Ecto neural progenitor cell (in vitro differentiated cells): ENCODE results near the gene NT5DC4.

Experiments
- DNase-seq: peaks from one replicate; pipeline ENCODE4 v3.0.0-alpha.2; 2018; ENCODE audit warnings: low spot score

NT5DC4 gene

DNA sequence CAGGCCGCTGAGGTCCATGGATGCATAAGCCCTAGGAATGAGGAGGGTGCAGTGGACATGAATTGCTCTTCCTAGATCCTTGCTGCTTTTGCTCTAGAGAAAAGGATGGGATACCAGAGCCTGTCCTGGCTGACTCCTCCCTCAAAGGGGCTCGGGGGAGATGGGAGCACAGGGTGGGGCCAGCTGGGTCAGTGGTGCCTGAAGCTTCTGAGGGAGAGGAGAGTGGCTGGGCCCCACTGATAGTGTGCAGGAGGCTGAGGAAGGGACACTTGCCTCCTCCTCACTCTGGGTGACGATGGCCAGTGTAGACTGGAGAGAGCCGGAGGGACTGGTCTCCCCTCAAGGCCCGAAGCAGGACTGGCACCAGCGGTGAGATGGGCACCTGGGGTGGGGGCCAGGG is at the start of gene NT5DC4:
TSS of gene NT5DC4 (plus strand) at position 236 of the 400 bp plus-strand sequence. CDS start at position 296, 60 bp downstream.
- DNase-seq = no peak

DNA sequence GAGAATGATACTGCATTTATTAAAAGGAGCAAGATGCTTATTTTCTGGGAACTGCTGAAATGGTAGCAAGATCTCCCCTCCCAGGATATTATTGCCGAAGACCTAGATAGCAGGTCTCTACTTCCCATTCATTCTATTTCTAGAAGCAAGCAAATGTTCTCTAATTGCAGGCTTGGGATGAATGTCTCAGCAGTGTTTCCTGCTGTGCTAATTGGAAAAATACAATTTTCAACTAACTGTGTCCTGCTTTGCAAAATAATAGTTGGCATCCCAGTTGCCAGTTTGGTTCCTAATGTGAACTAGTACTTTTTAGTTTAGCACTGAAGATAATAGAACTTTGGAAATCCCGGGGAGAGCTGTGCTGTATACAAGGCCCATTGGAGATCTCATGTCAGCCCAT is 49.0 kb upstream of the NT5DC4 start:
- no peak for DNase-seq

DNA sequence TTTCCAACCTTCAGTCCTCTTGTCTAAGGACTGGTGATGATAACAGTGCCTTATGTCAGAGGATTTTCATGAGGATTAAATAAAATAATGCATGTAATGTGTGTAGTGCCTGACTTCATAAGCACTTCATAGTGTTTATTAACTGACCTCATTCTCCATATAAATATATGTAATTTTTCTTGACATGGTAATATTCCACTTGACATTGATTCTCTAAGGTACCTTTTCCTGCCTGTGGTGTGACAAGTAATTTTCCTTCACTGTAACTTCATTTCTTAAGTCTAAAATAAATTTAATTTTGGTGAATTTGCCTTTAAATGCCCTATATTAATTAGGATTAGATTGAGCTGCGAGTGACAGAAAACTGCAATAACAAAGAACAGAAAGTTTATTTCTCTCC is 47.8 kb upstream of the NT5DC4 start:
- no peak for DNase-seq

- no peak for DNase-seq
Measured at GRCh38 chr2:112674229-112674628, 46.6 kb upstream of the NT5DC4 start.

DNA sequence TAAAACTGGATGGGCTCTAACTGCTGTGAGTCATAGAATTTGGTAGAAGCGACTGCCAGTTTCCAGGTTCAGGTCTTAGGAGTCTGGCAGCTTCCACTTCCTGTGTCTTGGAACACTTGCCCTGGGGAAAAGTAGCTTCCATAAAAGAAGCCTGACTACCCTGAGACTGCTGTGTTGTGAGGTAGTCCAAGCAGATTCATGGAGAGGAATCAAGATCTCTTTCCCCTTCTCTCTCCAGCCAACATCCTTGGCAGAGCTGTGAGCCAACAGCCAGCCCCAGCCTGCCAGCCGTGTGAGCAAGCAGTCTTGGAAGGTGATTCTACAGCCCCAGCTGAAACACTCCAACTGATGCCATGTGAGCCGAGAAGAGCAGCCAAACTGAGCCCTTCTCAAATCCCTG is 41.3 kb upstream of the NT5DC4 start:
- no peak for DNase-seq

- no peak for DNase-seq
Measured at GRCh38 chr2:112680666-112681101, 40.1 kb upstream of the NT5DC4 start.

- DNase-seq = no peak
Measured at GRCh38 chr2:112682101-112682500, 38.7 kb upstream of the NT5DC4 start.

DNA sequence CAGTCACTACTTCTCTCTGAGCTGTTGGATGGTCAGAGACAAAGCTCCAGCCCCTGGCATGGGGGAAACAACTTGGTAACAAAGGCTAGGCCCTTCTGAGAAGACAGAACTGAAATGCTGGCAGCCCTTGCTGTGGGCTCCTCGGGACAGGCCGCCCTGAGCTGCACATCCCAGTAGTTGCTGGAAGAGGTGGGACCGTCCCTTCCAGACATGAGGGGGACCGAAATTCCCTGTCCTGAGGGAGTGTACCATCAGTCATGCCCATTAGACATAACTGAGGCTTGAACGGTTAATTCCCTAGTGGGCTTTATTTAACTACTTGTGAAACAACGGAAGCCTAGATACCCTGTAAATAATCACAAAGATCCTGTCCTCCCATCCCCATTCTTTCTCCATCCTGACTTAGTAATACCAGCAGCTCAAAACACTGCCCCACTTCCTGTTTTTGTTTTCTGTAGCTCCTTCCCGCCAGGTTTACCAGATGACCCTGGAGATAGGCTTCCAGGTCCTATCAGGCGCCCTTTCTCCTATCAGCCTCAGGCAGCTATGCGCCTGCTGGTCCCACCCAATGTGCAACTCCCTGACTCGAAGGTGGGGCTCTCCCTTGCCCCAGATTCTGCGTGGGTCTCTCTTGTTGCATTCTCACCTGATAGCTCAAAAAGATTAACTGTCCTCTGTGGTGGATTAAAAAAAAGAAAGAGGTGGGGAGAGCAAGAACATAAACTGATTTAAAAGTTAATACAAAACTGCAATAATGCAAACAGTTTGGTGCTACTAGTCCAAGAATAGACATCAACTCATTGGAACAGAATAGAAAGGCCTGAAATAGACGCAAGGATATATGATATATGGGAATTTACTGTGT is 37.0 kb upstream of the NT5DC4 start:
- DNase-seq = no peak

GRCh38 chr2:112684415-112684775 is 36.4 kb upstream of the NT5DC4 start:
- DNase-seq = no peak

DNA sequence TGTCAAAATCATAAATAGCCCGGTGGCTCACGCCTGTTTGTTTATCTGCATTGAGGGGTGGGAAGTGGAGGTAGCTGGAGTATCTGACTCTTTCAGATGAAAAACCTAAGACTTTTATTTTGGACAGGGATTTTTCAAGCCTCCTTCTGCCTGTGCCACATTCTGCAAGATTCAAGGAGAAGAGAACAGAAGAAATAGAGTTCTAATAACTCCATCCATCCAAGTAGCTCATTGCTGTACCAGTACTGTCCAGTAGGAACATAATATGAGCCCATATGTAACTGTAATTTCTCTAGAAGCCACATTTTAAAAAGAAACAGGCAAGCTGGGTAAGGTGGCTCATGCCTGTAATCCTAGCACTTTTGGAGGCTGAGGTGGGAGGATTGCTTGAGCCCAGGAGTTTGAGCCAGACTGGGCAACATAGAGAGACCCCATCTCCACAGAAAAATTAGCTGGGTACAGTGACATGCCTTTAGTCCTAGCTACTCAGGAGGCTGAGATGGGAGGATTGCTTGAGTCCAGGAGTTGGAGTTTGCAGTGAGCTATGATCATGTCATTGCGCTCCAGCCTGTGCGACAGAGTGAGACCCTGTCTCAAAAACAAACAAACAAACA is 35.4 kb upstream of the NT5DC4 start:
- DNase-seq = no peak

DNA sequence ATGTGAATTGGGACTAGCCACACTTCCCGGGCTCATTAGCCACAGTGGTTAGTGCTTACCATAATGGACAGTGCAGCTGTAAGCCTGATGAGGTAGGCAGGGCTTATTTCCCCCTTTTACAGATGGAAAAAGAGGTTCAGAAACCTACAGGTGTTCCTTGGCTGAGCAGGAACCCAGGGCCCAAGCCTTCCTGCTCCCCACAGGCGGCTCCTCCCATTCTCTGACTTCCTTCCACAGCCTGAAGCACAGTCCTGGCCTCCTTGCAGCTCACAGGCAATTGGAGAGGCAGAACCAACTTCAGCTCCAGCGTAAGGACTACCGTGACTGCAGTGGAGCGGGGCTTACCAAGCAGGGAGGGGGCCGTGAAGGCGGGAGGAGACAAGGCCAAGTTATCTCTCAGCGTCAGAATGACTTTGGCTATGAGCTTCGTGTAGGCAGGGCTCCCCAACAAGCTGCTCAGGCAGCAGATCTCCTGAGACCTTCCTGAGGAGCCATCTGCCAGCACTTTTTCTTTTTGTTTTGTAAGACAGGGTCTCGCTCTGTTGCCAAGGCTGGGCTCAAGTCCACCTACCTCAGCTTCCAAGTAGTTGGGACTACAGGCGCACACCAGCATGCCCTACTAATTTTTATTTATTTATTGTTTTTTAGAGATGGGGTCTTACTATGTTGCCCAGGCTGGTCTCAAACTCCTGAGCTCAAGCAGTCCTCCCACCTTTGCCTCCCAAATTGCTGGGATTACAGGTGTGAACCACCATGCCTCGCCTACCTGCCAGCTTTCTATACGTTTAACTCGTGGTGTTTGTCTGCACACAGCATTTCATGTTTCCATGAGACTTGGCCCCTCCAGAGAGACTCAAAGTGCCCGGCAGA is 34.2 kb upstream of the NT5DC4 start:
- DNase-seq = no peak

DNA sequence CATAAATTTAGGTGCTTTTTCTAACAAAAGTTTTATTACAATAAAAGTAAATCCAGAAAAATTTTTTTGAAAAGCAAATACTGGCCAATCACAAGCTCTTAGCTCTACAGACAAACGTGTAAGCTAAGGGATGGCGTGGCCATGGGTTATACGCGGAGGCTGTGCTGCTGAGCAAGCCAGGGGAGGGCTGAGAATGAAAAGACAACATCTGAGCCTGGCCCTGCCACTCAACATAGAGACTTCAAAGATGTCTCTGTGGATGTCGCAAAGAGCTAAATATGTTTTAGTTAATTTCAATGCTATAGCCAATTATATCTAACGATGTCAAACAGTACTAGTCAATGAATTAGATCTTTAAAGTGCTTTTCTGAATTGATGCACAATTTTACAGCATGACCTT is 33.3 kb upstream of the NT5DC4 start:
- DNase-seq = no peak

GRCh38 chr2:112688086-112688880 is 32.5 kb upstream of the NT5DC4 start:
- no peak for DNase-seq

GRCh38 chr2:112690853-112691401 is 29.9 kb upstream of the NT5DC4 start:
- peak; percentile 61 for DNase-seq

DNA sequence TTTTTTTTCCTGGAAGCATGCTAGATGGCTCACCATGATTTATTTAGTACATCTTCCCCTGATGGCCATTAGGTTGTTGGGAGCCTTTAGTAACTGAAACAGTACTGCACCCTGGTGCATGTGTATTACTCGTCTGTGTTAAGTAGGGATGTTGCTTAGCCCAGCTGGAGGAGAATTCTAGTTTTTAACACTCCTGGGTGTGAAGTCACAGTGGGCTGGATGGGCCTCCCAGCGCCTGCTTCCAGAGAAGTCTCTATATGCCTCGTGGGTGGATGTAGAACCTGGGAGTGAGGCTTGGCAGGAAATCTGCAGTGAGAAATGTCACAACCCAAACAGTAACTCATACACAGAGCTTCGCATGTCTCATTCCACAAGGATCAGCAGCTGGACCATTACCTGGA is 28.9 kb upstream of the NT5DC4 start:
- DNase-seq = no peak

DNA sequence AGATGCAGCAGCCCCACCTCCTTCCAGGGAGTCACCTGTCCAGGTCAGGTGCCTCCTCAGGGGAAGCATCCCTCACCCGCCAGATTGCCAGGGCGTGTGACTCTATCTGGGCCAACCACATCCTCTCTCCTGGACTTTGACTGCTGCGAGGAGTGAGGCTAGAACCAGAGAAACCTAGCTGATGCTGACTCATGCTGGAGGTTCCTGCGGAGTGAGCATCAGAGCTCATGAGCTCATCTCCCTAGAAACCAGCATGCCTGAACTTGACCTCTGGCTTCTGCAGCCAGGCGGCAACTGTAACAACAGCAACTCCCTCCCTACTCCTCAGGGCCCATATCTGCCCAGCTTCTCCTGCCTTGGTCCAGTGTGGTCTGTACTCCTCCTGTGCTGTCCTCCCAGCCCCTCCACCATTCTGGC is 28.3 kb upstream of the NT5DC4 start:
- no peak for DNase-seq

DNA sequence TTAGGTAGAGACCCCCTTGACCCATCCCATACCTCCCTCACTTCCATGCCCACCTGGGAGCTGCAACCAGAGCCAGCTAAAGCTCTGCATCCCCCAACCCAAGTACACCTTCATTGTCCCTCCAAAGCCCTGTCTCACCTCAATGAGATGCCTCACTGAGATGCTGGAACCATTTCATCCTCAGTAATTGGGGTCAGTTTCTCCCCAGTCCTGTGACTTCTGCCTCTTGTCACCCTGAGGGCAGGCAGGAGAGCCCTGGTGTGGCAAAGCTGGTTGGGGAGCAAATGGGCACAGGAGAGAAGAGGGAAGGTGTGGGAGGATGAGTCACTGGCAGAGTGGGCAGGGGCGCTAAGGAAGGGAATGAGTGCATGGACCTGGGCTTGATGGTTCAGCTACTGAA is 27.9 kb upstream of the NT5DC4 start:
- no peak for DNase-seq

DNA sequence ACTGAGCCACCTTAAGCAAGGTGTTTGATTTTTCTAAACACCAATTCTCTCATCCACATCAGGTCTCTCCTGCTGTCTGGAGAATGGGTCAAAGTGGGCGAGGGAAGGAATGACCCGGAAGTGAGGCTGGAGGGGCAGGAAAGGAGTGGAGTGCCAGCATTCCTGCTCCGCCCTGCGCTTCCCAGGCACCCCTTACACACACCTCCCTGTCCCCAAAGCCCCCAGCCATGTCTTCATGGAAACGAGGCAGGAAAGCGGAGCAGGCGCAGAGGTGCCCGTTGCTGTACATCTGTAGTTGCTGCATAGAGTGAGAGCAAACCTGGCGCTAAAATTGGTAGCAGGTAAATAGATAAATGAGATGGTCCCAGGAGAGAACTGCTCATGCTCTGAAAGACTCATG is 27.2 kb upstream of the NT5DC4 start:
- no peak for DNase-seq

- no peak for DNase-seq
Measured at GRCh38 chr2:112694182-112694581, 26.6 kb upstream of the NT5DC4 start.

DNA sequence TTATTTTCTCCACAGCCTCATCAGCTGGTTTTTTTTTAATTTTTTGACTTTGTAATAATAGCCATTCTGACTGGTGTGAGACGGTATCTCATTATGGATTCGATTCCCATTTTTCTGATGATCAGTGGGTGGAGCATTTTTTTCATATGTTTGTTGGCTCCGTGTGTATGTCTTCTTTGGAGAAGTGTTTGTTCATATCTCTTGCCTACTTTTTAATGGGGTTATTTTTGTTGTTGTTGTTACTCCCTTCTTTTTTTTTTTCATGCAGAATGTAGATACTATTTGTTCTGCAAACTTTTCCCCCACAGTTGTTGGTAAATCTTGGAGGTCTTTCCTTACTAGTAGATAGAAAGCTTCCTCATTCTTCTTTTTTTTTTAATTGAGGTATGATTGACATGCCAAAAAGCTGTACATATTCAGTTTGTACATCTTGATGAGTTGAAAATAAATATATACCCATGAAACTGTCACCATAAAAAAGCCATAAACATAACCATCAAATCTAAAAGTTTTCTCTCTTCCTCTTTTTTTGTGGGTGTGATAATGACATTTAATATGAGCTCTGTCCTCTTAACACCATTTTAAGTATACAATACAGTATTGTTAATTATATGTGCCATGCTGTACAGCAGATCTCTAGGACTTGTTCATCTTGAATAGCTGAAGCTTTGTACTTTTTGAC is 21.8 kb upstream of the NT5DC4 start:
- DNase-seq = no peak
